Liver (tissue), 9 donors: ENCODE measurements around the gene AKR7A2. TPM values are rescaled to one million over a fixed set of nuclear protein-coding genes. Genes with fewer than 3 reads are reported as not detected.
"Not testable (repeated sequence)": the region's sequence is repeated elsewhere in the genome, so short reads cannot be mapped to it uniquely, and the experiment has no call there.

Source experiments
- DNase-seq: peaks from one replicate; pipeline ENCODE4 v3.0.0-alpha.2; 2017; ENCODE audit warnings: low spot score
- H3K27ac ChIP-seq, 2 donors: one replicate each; pipeline ENCODE4 v1.7.0; 2013; ENCODE audit warnings: inconsistent platforms in 2 of 2, low read length in 2 of 2, control low read depth in 1 of 2, low read depth in 1 of 2, mild to moderate bottlenecking in 1 of 2
- H3K27me3 ChIP-seq, 4 donors: one replicate each; pipeline versions ENCODE4 v1.6.1 to v1.7.0; 2013; ENCODE audit warnings: low read length in 3 of 4, inconsistent platforms in 1 of 4, mild to moderate bottlenecking in 1 of 4, moderate library complexity in 1 of 4; ENCODE audit not compliant: control insufficient read depth in 4 of 4, insufficient read depth in 4 of 4
- H3K36me3 ChIP-seq, 4 donors: one replicate each; pipeline versions ENCODE4 v1.6.1 to v1.7.0; 2013; ENCODE audit warnings: low read length in 3 of 4, mild to moderate bottlenecking in 3 of 4, low read depth in 1 of 4, moderate library complexity in 1 of 4; ENCODE audit not compliant: control insufficient read depth in 4 of 4, insufficient read depth in 3 of 4
- H3K4me1 ChIP-seq, 4 donors: one replicate each; pipeline versions ENCODE4 v1.6.1 to v1.7.0; 2013; ENCODE audit warnings: low read length in 3 of 4, mild to moderate bottlenecking in 3 of 4, moderate library complexity in 1 of 4; ENCODE audit not compliant: control insufficient read depth in 4 of 4, insufficient read depth in 4 of 4
- H3K4me3 ChIP-seq, 3 donors: one replicate each; pipeline versions ENCODE4 v1.6.1 to v1.7.0; 2013; ENCODE audit warnings: low read length in 3 of 3, control low read depth in 1 of 3, low read depth in 1 of 3, mild to moderate bottlenecking in 1 of 3
- H3K9ac ChIP-seq, 2 donors: one replicate each; pipeline ENCODE4 v1.7.0; 2013; ENCODE audit warnings: low read length in 2 of 2, mild to moderate bottlenecking in 2 of 2, moderate library complexity in 2 of 2, control low read depth in 1 of 2, low read depth in 1 of 2
- H3K9me3 ChIP-seq, 4 donors: one replicate each; pipeline versions ENCODE4 v1.6.1 to v1.7.0; 2013; ENCODE audit warnings: low read length in 3 of 4; ENCODE audit not compliant: control insufficient read depth in 4 of 4
- FOXA1 ChIP-seq: IDR thresholded peaks from 2 replicates; pipeline ENCODE4 v1.6.1; 2016; ENCODE audit warnings: antibody characterized with exemption
- FOXA2 ChIP-seq: IDR thresholded peaks from 2 replicates; pipeline ENCODE4 v1.6.1; 2016; ENCODE audit warnings: antibody characterized with exemption
- HNF4A ChIP-seq, 2 donors: conservative IDR thresholded peaks; 2 replicates each; pipeline ENCODE4 v1.6.1; 2016; ENCODE audit warnings: antibody characterized with exemption in 2 of 2, mild to moderate bottlenecking in 2 of 2
- HNF4G ChIP-seq: IDR thresholded peaks from 2 replicates; pipeline ENCODE4 v1.6.1; 2016; ENCODE audit warnings: antibody characterized with exemption
- JUND ChIP-seq, 2 donors: IDR thresholded peaks; 2 replicates each; pipeline ENCODE4 v1.6.1; 2016; ENCODE audit warnings: antibody characterized with exemption in 2 of 2
- RAD21 ChIP-seq, 2 donors: IDR thresholded peaks; 2 replicates each; pipeline ENCODE4 v1.6.1; 2016; ENCODE audit warnings: antibody characterized with exemption in 2 of 2, mild to moderate bottlenecking in 2 of 2
- RXRA ChIP-seq, 2 donors: IDR thresholded peaks; 2 replicates each; pipeline ENCODE4 v1.6.1; 2017 to 2018; ENCODE audit warnings: antibody characterized with exemption in 2 of 2, mild to moderate bottlenecking in 1 of 2
- YY1 ChIP-seq: IDR thresholded peaks from 2 replicates; pipeline ENCODE4 v1.6.1; 2016; ENCODE audit warnings: antibody characterized with exemption, mild to moderate bottlenecking
- WGBS: extraction: QIAGEN DNeasy Blood & Tissue Kit; methylation state at CpG from one replicate; pipeline ENCODE4 v1.1.7; 2013; 5-methylcytosine and 5-hydroxymethylcytosine counted together
- polyA plus RNA-seq, 2 donors: library from polyadenylated mRNA; stranded (reverse) in 1 of 2; unstranded in 1 of 2; fragments of 200-250 nt in 1 of 2; fragments of >200 nt in 1 of 2; fragmentation: Nextera tagmentation in 1 of 2; extraction: Ambion mirVana in 1 of 2; gene quantifications; one replicate each; pipeline versions ENCODE4 v1.2.1 to v1.2.3, GENCODE V29; 2013 to 2015
- total RNA-seq, 2 donors: library from RNA; depleted of rRNA; stranded (reverse); fragments of >200 nt; gene quantifications; one replicate each; pipeline ENCODE4 v1.2.3, GENCODE V29; 2014
- donor health status: healthy.
- donor health status: healthy.
- donor health status: healthy.
- donor health status: healthy.
- donor health status: healthy.

Gene AKR7A2
- total and polyA plus RNA-seq, 4 donors, result 41.4 to 63.2 (median 49.8) TPM

DNA sequence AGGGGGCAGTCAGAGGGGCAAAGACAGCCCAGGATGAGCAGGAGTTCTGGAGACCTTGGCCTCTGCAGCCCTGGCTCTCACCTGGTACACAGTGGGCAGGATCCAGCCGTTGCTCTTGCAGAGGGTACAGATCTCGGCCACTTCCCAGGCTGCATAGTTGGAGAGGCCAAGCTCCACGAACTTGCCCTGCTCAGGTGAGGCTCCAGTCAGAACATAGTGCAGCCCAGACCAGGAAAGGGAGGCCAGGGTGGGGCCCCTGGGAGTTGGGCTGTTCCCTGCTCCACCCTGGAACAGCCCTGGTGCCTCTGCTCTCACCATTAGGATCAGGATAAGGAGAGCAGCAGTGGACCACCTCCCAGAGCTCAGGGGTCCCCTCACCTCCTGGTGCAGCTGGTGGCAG, 26.1 kb downstream of the AKR7A2 start:
- WGBS, result 22% methylated on average over 3 of the region's 3 CpGs
- H3K27ac ChIP-seq, result peak overlapping the region; percentile 60 to 94
- DNase-seq, H3K4me3 ChIP-seq, H3K27me3 ChIP-seq, H3K9me3 ChIP-seq: not testable (repeated sequence)
- TF ChIP-seq HNF4A (conservative IDR thresholded peaks at IDR 0.05), result peak in 1 of 2 donors; percentile 35
- H3K4me1 ChIP-seq, result peaks cover 6 to 34% (median 22%) of the 10 kb centered on the region in 4 donors
- peak overlapping the region in 1 of 2 donors; percentile 6 for H3K9ac ChIP-seq
- H3K36me3 ChIP-seq, result peaks cover 0 to 21% (median 12%) of the 10 kb centered on the region in 4 donors

- H3K27ac ChIP-seq, result peak overlapping the region; percentile 65 to 94
Measured at GRCh38 chr1:19285366-19285765, 26.6 kb downstream of the AKR7A2 start.

DNA sequence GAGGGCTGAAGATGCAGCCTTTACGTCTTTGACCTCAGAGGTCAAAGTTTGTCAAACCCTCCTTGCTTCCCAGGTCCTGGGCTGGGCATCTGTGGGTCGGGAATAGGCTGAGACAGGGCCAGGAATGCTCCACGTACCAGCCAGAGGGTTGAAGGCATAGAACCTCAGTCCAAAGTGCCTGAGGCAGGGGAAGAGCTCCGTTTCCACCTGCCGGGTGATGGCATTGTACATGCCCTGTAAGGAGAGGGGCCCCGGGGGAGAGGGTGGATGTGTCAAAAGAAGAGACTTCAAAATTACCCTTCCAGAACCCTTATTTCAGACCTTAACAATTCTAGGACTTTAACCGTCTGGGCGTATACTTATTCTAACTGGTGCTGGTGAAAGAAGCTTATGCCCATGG, 27.1 kb downstream of the AKR7A2 start:
- H3K9ac ChIP-seq, result no peak overlapping the region
- TF ChIP-seq HNF4A (conservative IDR thresholded peaks at IDR 0.05), result no peak
- no peaks in the 10 kb centered on the region for H3K9me3 ChIP-seq
- H3K36me3 ChIP-seq, result peaks cover 0 to 21% (median 12%) of the 10 kb centered on the region in 4 donors
- no peaks in the 10 kb centered on the region for H3K27me3 ChIP-seq
- no peak overlapping the region for H3K4me3 ChIP-seq
- peak overlapping the region; percentile 65 to 94 for H3K27ac ChIP-seq
- 86% methylated on average over 8 of the region's 8 CpGs for WGBS
- DNase-seq, result no peak
- peaks cover 6 to 34% (median 22%) of the 10 kb centered on the region in 4 donors for H3K4me1 ChIP-seq

More at GRCh38 chr1:19285366-19285765, 26.6 kb downstream of the AKR7A2 start:
- H3K4me1 ChIP-seq, result peaks cover 6 to 34% (median 22%) of the 10 kb centered on the region in 4 donors
- H3K9ac ChIP-seq, DNase-seq, H3K9me3 ChIP-seq, H3K4me3 ChIP-seq, H3K27me3 ChIP-seq: not testable (repeated sequence)
- H3K36me3 ChIP-seq, result peaks cover 0 to 21% (median 12%) of the 10 kb centered on the region in 4 donors
- TF ChIP-seq HNF4A (conservative IDR thresholded peaks at IDR 0.05), result peak in 1 of 2 donors; percentile 33
- peak; percentile 38 for TF ChIP-seq FOXA2
- peak in 1 of 2 donors; percentile 75 for TF ChIP-seq JUND (IDR thresholded peaks at IDR 0.05)
- peak in 1 of 2 donors; percentile 37 for TF ChIP-seq RXRA (IDR thresholded peaks at IDR 0.05)
- TF ChIP-seq YY1, result peak; percentile 12
- 50% methylated on average over 3 of the region's 3 CpGs for WGBS

GRCh38 chr1:19283891-19284290, 28.1 kb downstream of the AKR7A2 start:
- no peaks in the 10 kb centered on the region for H3K27me3 ChIP-seq
- H3K27ac ChIP-seq, result no peak overlapping the region
- H3K4me3 ChIP-seq, result no peak overlapping the region
- no peaks in the 10 kb centered on the region for H3K9me3 ChIP-seq
- WGBS, result 95% methylated on average over 9 of the region's 9 CpGs
- TF ChIP-seq YY1, result no peak
- no peak for TF ChIP-seq FOXA2
- TF ChIP-seq HNF4G, result no peak
- no peak for TF ChIP-seq RAD21 (IDR thresholded peaks at IDR 0.05)
- TF ChIP-seq FOXA1, result no peak
- H3K9ac ChIP-seq, result no peak overlapping the region
- H3K4me1 ChIP-seq, result peaks cover 6 to 26% (median 15%) of the 10 kb centered on the region in 4 donors
- no peak for DNase-seq
- peaks cover 0 to 21% (median 12%) of the 10 kb centered on the region in 4 donors for H3K36me3 ChIP-seq

GRCh38 chr1:19274636-19275035, 37.3 kb downstream of the AKR7A2 start:
- WGBS, result 43% methylated on average over 5 of the region's 5 CpGs
- Histone ChIP-seq H3K36me3 (peaks cover 0 to 1% (median 0%) of the 10 kb centered on the region in 4 donors), H3K4me1 (peaks cover 0 to 29% (median 15%) of the 10 kb centered on the region in 4 donors), H3K27ac (peak overlapping the region; percentile 94 to 98), H3K27me3 (no peaks in the 10 kb centered on the region), H3K4me3 (peak overlapping the region; percentile 26 to 79 (median 66)), H3K9me3 (no peaks in the 10 kb centered on the region), H3K9ac (peak overlapping the region; percentile 75 to 78)
- no peak for DNase-seq
- TF ChIP-seq HNF4G, result peak; percentile 30
- TF ChIP-seq YY1, result no peak
- TF ChIP-seq HNF4A (conservative IDR thresholded peaks at IDR 0.05), result peak; percentile 86 to 88
- TF ChIP-seq FOXA2, result no peak
